Erythroblast (primary cell): ENCODE results near the gene C20orf204.

Experiments used
- GATA1 ChIP-seq: IDR thresholded peaks from 2 replicates; pipeline ENCODE4 v1.6.1; 2011; ENCODE audit warnings: low read depth, mild to moderate bottlenecking, control low read depth, low read length, moderate library complexity
- POLR2A ChIP-seq: IDR thresholded peaks from 2 replicates; pipeline ENCODE4 v1.6.1; 2011; ENCODE audit warnings: mild to moderate bottlenecking, low read length

DNA sequence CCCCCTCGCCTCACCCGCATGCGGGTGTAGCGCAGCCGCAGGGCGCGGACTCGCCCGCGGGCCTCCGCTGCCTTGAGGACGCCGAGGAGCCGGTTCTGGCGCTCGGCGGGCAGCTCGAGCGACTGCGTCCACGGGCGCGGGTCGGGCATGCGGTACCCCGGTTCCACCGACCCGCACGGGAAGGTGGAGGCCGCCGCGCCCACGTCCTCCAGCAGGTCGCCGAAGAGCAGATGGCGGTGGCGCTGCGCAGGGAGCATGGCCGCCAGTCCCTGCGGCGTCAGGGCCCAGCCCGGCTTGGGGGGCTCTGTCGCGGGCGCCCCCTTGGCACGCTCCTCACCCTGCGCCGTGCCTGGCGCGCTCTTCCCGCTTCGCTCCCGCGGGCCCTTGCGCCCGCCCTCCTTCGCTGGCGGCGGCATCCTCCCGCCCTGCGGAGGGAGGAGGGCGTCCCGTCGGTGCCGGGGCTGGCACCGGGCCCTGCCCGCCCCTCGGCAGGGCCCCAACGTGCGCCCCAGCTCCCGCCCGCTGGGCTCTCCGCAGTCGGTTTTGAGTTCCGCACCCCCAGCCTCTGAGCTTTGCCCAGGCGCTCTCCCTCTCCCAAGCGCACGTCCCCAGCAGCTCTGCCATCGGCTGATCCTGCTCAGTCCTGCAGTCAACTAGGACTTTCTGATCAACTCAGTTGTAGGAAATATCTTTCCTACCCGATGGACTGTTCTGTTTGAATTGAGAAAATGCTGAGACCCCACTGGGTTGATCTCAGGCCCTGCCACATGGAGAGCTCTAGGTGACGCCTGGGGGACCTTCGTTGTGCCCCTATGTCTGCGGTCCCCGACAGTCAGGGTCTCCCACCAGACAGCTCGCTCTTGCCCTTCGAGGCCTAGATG lies 48.1 kb downstream of the C20orf204 start, which contains the start of gene LKAAEAR1:
- TF ChIP-seq POLR2A (no peak), GATA1 (no peak)
